ENCODE data around the gene RNF169. TPM values are rescaled to one million over a fixed set of nuclear protein-coding genes. Genes with fewer than 3 reads are reported as not detected.

RNF169 gene
- polyA plus RNA-seq, 3 donors from 2014 or later: 0.21 to 2.2 (median 1.6) TPM

- Mint-ChIP-seq H3K27me3 (ENCODE audit: low read depth in 3 of 3) (peaks cover 0 to 4% (median 0%) of the 10 kb centered on the region in 3 donors), H3K27ac (no peak overlapping the region), H3K9me3 (peaks cover 3 to 25% (median 9%) of the 10 kb centered on the region in 6 donors), H3K36me3 (peaks cover 46 to 70% (median 68%) of the 10 kb centered on the region in 3 donors), H3K4me3 (no peak overlapping the region), H3K4me1 (peaks cover 19 to 42% of the 10 kb centered on the region in 2 donors)
- DNase-seq: no peak
Observed at GRCh38 chr11:74826901-74827300, 78.3 kb downstream of the RNF169 start.

GRCh38 chr11:74837191-74837590, 88.5 kb downstream of the RNF169 start:
- H3K27me3 Mint-ChIP-seq (ENCODE audit: low read depth in 3 of 3): no peaks in the 10 kb centered on the region
- DNase-seq: no peak
- H3K4me3 Mint-ChIP-seq: no peak overlapping the region
- peaks cover 22 to 46% (median 39%) of the 10 kb centered on the region in 3 donors for H3K36me3 Mint-ChIP-seq
- peak overlapping the region in 1 of 6 donors; percentile 31 for H3K27ac Mint-ChIP-seq
- H3K4me1 Mint-ChIP-seq: peaks cover 18 to 45% of the 10 kb centered on the region in 2 donors
- no peaks in the 10 kb centered on the region for H3K9me3 Mint-ChIP-seq

GRCh38 chr11:74838188-74838587, 89.5 kb downstream of the RNF169 start:
- Mint-ChIP-seq H3K36me3 (peaks cover 14 to 46% (median 33%) of the 10 kb centered on the region in 3 donors), H3K4me3 (no peak overlapping the region), H3K27ac (peak overlapping the region in 5 of 6 donors; percentile 7 to 51 (median 41)), H3K4me1 (peaks cover 18 to 37% of the 10 kb centered on the region in 2 donors), H3K9me3 (no peaks in the 10 kb centered on the region), H3K27me3 (ENCODE audit: low read depth in 3 of 3) (no peaks in the 10 kb centered on the region)
- DNase-seq: no peak

- DNase-seq: no peak
- peak overlapping the region in 3 of 6 donors; percentile 2 to 34 (median 12) for H3K27ac Mint-ChIP-seq
- peaks cover 0 to 2% (median 0%) of the 10 kb centered on the region in 3 donors for H3K27me3 Mint-ChIP-seq (ENCODE audit: low read depth in 3 of 3)
- H3K9me3 Mint-ChIP-seq: no peaks in the 10 kb centered on the region
- H3K4me1 Mint-ChIP-seq: peaks cover 19 to 30% of the 10 kb centered on the region in 2 donors
- peaks cover 14 to 51% (median 31%) of the 10 kb centered on the region in 3 donors for H3K36me3 Mint-ChIP-seq
- no peak overlapping the region for H3K4me3 Mint-ChIP-seq
Observed at GRCh38 chr11:74839446-74839845, 90.8 kb downstream of the RNF169 start.

GRCh38 chr11:74839971-74840370, 91.3 kb downstream of the RNF169 start:
- DNase-seq: no peak
- Mint-ChIP-seq H3K36me3 (peaks cover 14 to 47% (median 28%) of the 10 kb centered on the region in 3 donors), H3K27ac (peak overlapping the region in 2 of 6 donors; percentile 55 to 80), H3K4me3 (no peak overlapping the region), H3K9me3 (no peaks in the 10 kb centered on the region), H3K27me3 (ENCODE audit: low read depth in 3 of 3) (peaks cover 0 to 2% (median 0%) of the 10 kb centered on the region in 3 donors), H3K4me1 (peaks cover 19 to 30% of the 10 kb centered on the region in 2 donors)

GRCh38 chr11:74840486-74840885, 91.8 kb downstream of the RNF169 start:
- Mint-ChIP-seq H3K4me1 (peaks cover 21 to 33% of the 10 kb centered on the region in 2 donors), H3K9me3 (no peaks in the 10 kb centered on the region), H3K27ac (peak overlapping the region in 2 of 6 donors; percentile 52 to 80), H3K27me3 (ENCODE audit: low read depth in 3 of 3) (peaks cover 0 to 2% (median 0%) of the 10 kb centered on the region in 3 donors), H3K4me3 (no peak overlapping the region), H3K36me3 (peaks cover 10 to 47% (median 28%) of the 10 kb centered on the region in 3 donors)
- no peak for DNase-seq

GRCh38 chr11:74842967-74843366, 94.3 kb downstream of the RNF169 start:
- Mint-ChIP-seq H3K9me3 (no peaks in the 10 kb centered on the region), H3K36me3 (peaks cover 6 to 33% (median 19%) of the 10 kb centered on the region in 3 donors), H3K4me3 (no peak overlapping the region), H3K4me1 (peaks cover 34 to 43% of the 10 kb centered on the region in 2 donors), H3K27me3 (ENCODE audit: low read depth in 3 of 3) (peaks cover 0 to 2% (median 0%) of the 10 kb centered on the region in 3 donors), H3K27ac (no peak overlapping the region)
- no peak for DNase-seq

GRCh38 chr11:74844072-74844471, 95.4 kb downstream of the RNF169 start:
- peaks cover 0 to 2% (median 0%) of the 10 kb centered on the region in 3 donors for H3K27me3 Mint-ChIP-seq (ENCODE audit: low read depth in 3 of 3)
- no peak overlapping the region for H3K4me3 Mint-ChIP-seq
- H3K9me3 Mint-ChIP-seq: no peaks in the 10 kb centered on the region
- H3K4me1 Mint-ChIP-seq: peaks cover 28 to 41% of the 10 kb centered on the region in 2 donors
- peak overlapping the region in 1 of 6 donors; percentile 62 for H3K27ac Mint-ChIP-seq
- DNase-seq: no peak
- H3K36me3 Mint-ChIP-seq: peaks cover 6 to 35% (median 19%) of the 10 kb centered on the region in 3 donors

- H3K36me3 Mint-ChIP-seq: peaks cover 8 to 35% (median 19%) of the 10 kb centered on the region in 3 donors
- H3K4me1 Mint-ChIP-seq: peaks cover 26 to 41% of the 10 kb centered on the region in 2 donors
- H3K4me3 Mint-ChIP-seq: no peak overlapping the region
- peak overlapping the region in 1 of 6 donors; percentile 50 for H3K27ac Mint-ChIP-seq
- peaks cover 0 to 2% (median 0%) of the 10 kb centered on the region in 3 donors for H3K27me3 Mint-ChIP-seq (ENCODE audit: low read depth in 3 of 3)
- no peaks in the 10 kb centered on the region for H3K9me3 Mint-ChIP-seq
- DNase-seq: no peak
Observed at GRCh38 chr11:74844865-74845264, 96.2 kb downstream of the RNF169 start.

GRCh38 chr11:74845978-74846517, 97.4 kb downstream of the RNF169 start:
- peaks cover 26 to 34% of the 10 kb centered on the region in 2 donors for H3K4me1 Mint-ChIP-seq
- peaks cover 13 to 29% (median 14%) of the 10 kb centered on the region in 3 donors for H3K36me3 Mint-ChIP-seq
- DNase-seq: no peak
- H3K4me3 Mint-ChIP-seq: peak overlapping the region in 1 of 5 donors; percentile 5
- peak overlapping the region in 1 of 6 donors; percentile 53 for H3K27ac Mint-ChIP-seq
- peaks cover 0 to 2% (median 0%) of the 10 kb centered on the region in 3 donors for H3K27me3 Mint-ChIP-seq (ENCODE audit: low read depth in 3 of 3)
- no peaks in the 10 kb centered on the region for H3K9me3 Mint-ChIP-seq

- Mint-ChIP-seq H3K36me3 (peaks cover 8 to 22% (median 16%) of the 10 kb centered on the region in 3 donors), H3K9me3 (no peaks in the 10 kb centered on the region), H3K27ac (peak overlapping the region in 1 of 6 donors; percentile 86), H3K4me1 (peaks cover 26 to 34% of the 10 kb centered on the region in 2 donors), H3K4me3 (peak overlapping the region in 3 of 5 donors; percentile 40 to 77 (median 75)), H3K27me3 (ENCODE audit: low read depth in 3 of 3) (peaks cover 0 to 2% (median 1%) of the 10 kb centered on the region in 3 donors)
- DNase-seq: no peak
Observed at GRCh38 chr11:74846770-74847169, 98.1 kb downstream of the RNF169 start.

GRCh38 chr11:74847395-74847794, 98.7 kb downstream of the RNF169 start:
- Mint-ChIP-seq H3K27me3 (ENCODE audit: low read depth in 3 of 3) (peaks cover 0 to 2% (median 2%) of the 10 kb centered on the region in 3 donors), H3K4me1 (peaks cover 26 to 34% of the 10 kb centered on the region in 2 donors), H3K36me3 (peaks cover 11 to 26% (median 19%) of the 10 kb centered on the region in 3 donors), H3K9me3 (no peaks in the 10 kb centered on the region), H3K27ac (peak overlapping the region; percentile 22 to 79 (median 52)), H3K4me3 (peak overlapping the region; percentile 42 to 77 (median 70))
- no peak for DNase-seq

- peak overlapping the region in 2 of 5 donors; percentile 69 to 77 for H3K4me3 Mint-ChIP-seq
- no peak for DNase-seq
- peaks cover 16 to 31% (median 24%) of the 10 kb centered on the region in 3 donors for H3K36me3 Mint-ChIP-seq
Observed at GRCh38 chr11:74847895-74848294, 99.2 kb downstream of the RNF169 start.

More at GRCh38 chr11:74847895-74848294, 99.2 kb downstream of the RNF169 start:
- Mint-ChIP-seq H3K4me1 (peaks cover 30 to 34% of the 10 kb centered on the region in 2 donors), H3K27ac (peak overlapping the region in 3 of 6 donors; percentile 22 to 42 (median 25)), H3K9me3 (no peaks in the 10 kb centered on the region), H3K27me3 (ENCODE audit: low read depth in 3 of 3) (peaks cover 0 to 2% (median 2%) of the 10 kb centered on the region in 3 donors)

All from immature natural killer cell (primary cell).